ENCODE measurements around the gene PDS5B.

GRCh38 chr13:32728327-32728726, 142.1 kb downstream of the PDS5B start:
- TF ChIP-seq CTCF (IDR thresholded peaks at IDR 0.05 in 4 of 5, conservative IDR thresholded peaks at IDR 0.05 in 1 of 5) (no peak), POLR2A (IDR thresholded peaks at IDR 0.05) (no peak)

Measured in gastrocnemius medialis (tissue), 4 donors.